SK-N-MC (cell line): ENCODE measurements around the gene SAMD15.
"Not testable (repeated sequence)": the region's sequence is repeated elsewhere in the genome, so short reads cannot be mapped to it uniquely, and the experiment has no call there.

Source experiments
- DNase-seq: peaks from one replicate; pipeline ENCODE4 v3.0.0-alpha.2; 2011; ENCODE audit warnings: low read depth, low spot score
- H3K27ac ChIP-seq: fragments of 200-600 bp; sonication (generic); 2 replicates; pipeline ENCODE4 v1.5.1; 2016; ENCODE audit warnings: mixed run types
- H3K36me3 ChIP-seq: fragments of 200-600 bp; sonication (generic); 2 replicates; pipeline ENCODE4 v1.6.1; 2017; ENCODE audit warnings: antibody characterized with exemption, low read length, mixed read lengths; ENCODE audit not compliant: insufficient read depth
- H3K4me3 ChIP-seq: fragments of 200-600 bp; sonication (generic); 2 replicates; pipeline ENCODE4 v1.5.1; 2016
- H3K9ac ChIP-seq: fragments of 200-600 bp; sonication (generic); 2 replicates; pipeline ENCODE4 v1.8.0; 2017; ENCODE audit warnings: mixed run types, mixed read lengths; ENCODE audit not compliant: insufficient read length
- H3K9me3 ChIP-seq: fragments of 200-600 bp; sonication (generic); 2 replicates; pipeline ENCODE4 v1.6.1; 2017; ENCODE audit warnings: low read depth, mild to moderate bottlenecking, antibody characterized with exemption, low read length, moderate library complexity, mixed read lengths
- EZH2 ChIP-seq: fragments of 200-600 bp; sonication (generic); IDR thresholded peaks from one replicate; pipeline ENCODE4 v1.6.1; 2017; ENCODE audit warnings: antibody characterized with exemption
- FOXP2 ChIP-seq: optimal IDR thresholded peaks from 2 replicates; pipeline ENCODE3; 2011; ENCODE audit warnings: mild to moderate bottlenecking, moderate library complexity; ENCODE audit not compliant: insufficient read depth; ENCODE audit errors: extremely low read length, control extremely low read depth
- POLR2AphosphoS5 ChIP-seq: IDR thresholded peaks from 2 replicates; pipeline ENCODE4 v1.6.1; 2012; ENCODE audit warnings: mild to moderate bottlenecking, low read depth, low read length, borderline replicate concordance

SAMD15 gene

DNA sequence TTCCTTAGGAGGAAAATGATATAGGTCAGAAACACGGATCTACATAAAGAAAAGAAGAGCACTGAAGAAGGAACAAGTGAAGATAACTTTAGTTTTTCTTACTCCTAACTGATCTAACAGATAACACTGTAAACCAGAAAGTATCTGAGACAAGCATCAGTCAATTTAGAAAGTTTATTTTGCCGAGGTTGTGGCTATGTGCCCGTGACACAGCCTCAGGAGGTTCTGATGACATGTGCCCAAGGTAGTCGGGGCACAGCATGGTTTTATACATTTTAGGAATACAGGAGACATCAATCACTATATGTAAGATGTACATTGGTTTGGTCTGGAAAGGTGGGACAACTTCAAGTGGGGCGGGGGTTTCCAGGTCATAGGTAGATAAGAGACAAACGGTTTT, 23.0 kb downstream of the SAMD15 start:
- Histone ChIP-seq H3K9ac (no peak overlapping the region), H3K27ac (no peak overlapping the region), H3K4me3 (no peak overlapping the region), H3K9me3 (no peaks in the 10 kb centered on the region), H3K36me3 (no peaks in the 10 kb centered on the region)
- TF ChIP-seq EZH2 = no peak
- no peak for TF ChIP-seq FOXP2
- TF ChIP-seq POLR2AphosphoS5 = no peak
- DNase-seq = no peak

DNA sequence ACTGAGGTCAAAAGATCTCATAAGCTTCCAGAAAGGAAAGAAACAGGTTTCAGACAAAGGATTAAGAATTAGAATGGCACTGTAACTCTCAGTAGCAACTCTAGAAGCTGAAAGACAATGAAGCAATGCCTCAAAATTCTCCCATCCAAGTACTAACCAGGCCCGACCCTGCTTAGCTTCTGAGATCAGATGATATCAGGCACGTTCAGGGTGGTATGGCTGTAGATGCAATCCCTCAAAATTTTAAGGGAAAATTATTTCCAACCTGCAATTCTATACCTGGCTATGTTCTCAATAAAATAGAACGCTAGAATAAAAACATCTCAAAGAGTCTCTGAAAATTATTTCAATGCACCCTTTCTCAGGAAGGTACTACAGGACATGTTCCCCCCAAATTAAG, 26.6 kb downstream of the SAMD15 start:
- Histone ChIP-seq H3K27ac (no peak overlapping the region), H3K9ac (no peak overlapping the region), H3K9me3 (no peaks in the 10 kb centered on the region), H3K36me3 (no peaks in the 10 kb centered on the region), H3K4me3 (no peak overlapping the region)
- TF ChIP-seq POLR2AphosphoS5 (no peak), EZH2 (no peak), FOXP2 (no peak)
- DNase-seq = no peak

DNA sequence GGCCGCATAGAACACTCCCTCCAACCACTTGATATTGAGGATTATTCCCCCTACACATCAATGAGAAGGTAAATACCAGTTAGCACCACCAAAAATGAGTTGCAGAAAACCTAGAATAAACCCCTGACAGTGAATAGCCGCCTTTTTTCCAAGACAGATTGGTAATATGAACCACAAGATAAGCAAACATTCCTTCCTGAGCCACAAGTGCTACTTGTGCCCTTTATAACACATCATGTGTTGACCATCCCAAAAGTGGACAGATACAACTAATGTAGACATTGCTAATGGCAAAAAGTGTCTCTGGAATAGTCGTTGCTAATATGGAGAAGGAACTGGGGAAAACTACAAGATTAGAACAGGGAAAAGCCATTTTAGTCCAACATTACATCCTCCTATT, 28.9 kb downstream of the SAMD15 start:
- Histone ChIP-seq H3K4me3 (no peak overlapping the region), H3K36me3 (no peaks in the 10 kb centered on the region), H3K9ac (no peak overlapping the region), H3K9me3 (no peaks in the 10 kb centered on the region), H3K27ac (no peak overlapping the region)
- no peak for TF ChIP-seq EZH2
- no peak for TF ChIP-seq POLR2AphosphoS5
- TF ChIP-seq FOXP2 = no peak
- no peak for DNase-seq

DNA sequence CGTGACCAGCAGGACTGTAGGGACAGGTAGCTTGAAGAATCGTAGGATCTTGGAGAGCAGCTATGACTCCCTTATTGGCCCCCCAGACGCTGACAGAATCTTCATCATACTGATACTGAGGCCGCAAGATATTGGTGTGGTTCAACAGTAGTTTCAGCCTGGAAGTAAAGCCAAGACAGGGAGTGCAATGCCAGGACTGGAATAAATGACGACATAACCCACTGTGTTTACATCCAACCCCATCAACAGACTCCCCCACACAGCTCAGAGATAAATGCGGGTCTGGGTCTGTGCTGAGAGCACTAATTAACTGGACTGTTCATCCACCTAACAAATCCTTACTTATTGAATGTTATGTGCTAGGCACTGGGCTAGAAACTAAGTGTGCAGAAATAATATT, 29.5 kb downstream of the SAMD15 start:
- H3K4me3 ChIP-seq = no peak overlapping the region
- no peaks in the 10 kb centered on the region for H3K9me3 ChIP-seq
- DNase-seq = no peak
- TF ChIP-seq POLR2AphosphoS5 (no peak), FOXP2 (no peak), EZH2 (no peak)
- H3K9ac ChIP-seq = no peak overlapping the region
- H3K27ac ChIP-seq = no peak overlapping the region
- H3K36me3 ChIP-seq = no peaks in the 10 kb centered on the region

DNA sequence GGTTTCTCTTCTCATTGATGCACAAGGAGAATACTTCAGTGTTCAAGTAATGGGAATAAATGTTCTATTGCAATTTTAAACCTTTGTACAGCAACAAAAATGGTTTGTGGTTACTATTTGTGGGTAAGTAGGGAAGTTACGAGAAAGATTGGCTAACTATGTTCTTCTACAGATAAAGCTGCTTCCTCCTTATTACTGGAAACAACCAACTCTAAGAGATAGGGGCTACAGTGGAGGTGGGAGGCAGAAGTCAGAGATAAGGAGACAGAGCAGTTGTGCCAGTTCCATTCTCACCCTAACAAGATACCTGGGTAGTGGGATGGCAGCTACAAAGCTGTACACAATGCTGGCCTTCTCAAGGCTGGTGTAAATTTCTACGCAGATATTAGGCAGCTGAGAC, 30.0 kb downstream of the SAMD15 start:
- Histone ChIP-seq H3K36me3 (no peaks in the 10 kb centered on the region), H3K9ac (no peak overlapping the region), H3K27ac (no peak overlapping the region)

DNA sequence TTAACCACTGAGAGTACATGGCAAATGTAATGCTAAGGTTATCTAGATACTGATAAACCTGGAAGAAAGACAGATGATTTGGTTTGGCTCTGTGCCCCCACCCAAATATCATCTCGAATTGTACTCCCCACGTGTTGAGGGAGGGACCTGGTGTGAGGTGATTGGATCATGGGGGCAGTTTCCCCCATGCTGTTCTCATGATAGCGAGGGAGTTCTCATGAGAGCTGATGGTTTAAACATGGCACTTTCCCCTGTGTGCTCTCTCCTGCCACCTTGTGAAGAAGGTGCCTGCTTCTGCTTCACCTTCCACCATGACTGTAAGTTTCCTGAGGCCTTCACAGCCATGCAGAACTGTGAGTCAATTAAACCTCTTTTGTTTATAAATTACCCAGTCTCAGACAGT, 32.0 kb downstream of the SAMD15 start:
- no peak for DNase-seq
- Histone ChIP-seq H3K9ac (no peak overlapping the region), H3K36me3 (no peaks in the 10 kb centered on the region), H3K27ac (no peak overlapping the region), H3K9me3 (no peaks in the 10 kb centered on the region), H3K4me3 (no peak overlapping the region)
- TF ChIP-seq POLR2AphosphoS5 = no peak
- no peak for TF ChIP-seq FOXP2
- no peak for TF ChIP-seq EZH2

More for the DNA sequence above, 30.0 kb downstream of the SAMD15 start:
- TF ChIP-seq POLR2AphosphoS5 (no peak), FOXP2 (no peak), EZH2 (no peak)
- no peak overlapping the region for H3K4me3 ChIP-seq
- H3K9me3 ChIP-seq = no peaks in the 10 kb centered on the region
- DNase-seq = no peak

DNA sequence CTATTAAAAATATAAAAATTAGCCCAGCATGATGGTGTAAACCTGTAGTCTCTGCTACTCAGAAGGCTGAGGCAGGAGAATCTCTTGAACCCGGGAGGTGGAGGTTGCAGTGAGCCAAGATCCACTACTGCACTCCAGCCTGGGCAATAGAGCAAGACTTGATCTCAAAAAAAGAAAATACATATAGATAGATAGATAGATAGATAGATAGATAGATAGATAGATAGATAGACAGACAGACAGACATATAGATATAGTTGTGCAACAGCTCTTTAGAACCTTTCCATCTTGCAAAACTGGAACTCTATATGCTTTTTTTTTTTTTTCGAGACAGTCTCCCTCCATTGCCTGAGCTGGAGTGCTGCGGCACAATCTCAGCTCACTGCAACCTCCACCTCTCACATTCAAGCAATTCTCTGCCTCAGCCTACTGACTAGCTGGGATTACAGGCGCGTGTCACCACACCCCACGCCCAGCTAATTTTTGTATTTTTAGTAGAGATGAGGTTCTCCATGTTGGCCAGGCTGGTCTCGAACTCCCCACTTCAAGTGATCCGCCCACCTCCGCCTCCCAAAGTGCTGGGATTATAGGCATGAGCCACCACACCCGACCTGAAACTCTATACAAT, 38.3 kb downstream of the SAMD15 start:
- H3K9me3 ChIP-seq, H3K9ac ChIP-seq, H3K4me3 ChIP-seq, H3K27ac ChIP-seq, H3K36me3 ChIP-seq, DNase-seq: not testable (repeated sequence)

DNA sequence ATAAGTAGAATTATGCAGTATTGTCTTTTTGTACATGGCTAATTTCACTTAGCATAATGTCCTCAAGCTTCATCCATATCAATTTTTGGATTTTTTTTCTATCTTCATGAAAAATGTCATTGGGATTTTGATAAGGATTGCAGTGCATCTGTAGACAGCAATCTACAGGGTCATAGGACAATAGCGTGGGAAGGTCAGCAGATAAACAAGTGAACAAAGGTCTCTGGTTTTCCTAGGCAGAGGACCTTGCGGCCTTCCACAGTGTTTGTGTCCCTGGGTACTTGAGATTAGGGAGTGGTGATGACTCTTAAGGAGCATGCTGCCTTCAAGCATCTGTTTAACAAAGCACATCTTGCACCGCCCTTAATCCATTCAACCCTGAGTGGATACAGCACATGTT, 38.9 kb downstream of the SAMD15 start:
- not testable (repeated sequence) for H3K4me3 ChIP-seq, H3K9me3 ChIP-seq, H3K27ac ChIP-seq, H3K9ac ChIP-seq, DNase-seq, H3K36me3 ChIP-seq

DNA sequence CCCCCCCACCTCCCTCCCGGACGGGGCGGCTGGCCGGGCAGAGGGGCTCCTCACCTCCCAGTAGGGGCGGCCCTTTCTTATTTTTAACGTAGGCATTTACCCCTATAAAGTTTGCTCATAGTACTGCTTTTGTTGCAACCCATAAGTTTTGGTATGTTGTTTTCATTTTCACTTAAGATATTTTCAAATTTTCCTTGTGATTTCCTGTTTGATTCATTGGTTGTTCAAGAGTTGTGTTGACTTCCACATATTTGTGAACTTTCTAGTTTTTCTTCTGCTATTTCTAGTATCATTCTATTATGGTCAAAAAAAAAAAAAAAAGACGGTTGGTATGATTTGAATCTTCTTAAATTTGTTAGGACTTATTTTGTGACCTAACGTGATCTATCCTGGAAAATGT, 39.7 kb downstream of the SAMD15 start:
- Histone ChIP-seq H3K9me3 (no peaks in the 10 kb centered on the region), H3K9ac (no peak overlapping the region), H3K4me3 (no peak overlapping the region), H3K27ac (no peak overlapping the region), H3K36me3 (no peaks in the 10 kb centered on the region)
- TF ChIP-seq FOXP2 = no peak
- no peak for TF ChIP-seq POLR2AphosphoS5
- TF ChIP-seq EZH2 = no peak
- no peak for DNase-seq

DNA sequence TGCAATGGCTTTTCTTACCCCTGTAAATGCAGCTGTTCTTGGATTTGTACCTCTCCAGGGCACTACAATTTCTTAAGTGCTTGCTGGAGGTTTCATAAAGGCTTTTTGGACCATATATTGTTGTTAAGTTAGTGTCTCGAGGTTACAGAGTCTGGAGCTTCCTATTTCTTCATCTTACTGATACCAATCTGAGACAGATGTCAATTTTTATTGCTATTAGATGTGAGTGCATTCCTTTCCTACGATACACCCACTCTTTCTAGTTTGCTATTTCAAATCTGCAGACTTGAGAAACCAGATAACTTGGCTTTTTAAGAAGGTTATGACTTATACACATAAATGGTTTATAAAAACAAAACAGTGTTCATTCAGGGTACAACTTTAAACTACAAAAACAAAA, 44.0 kb downstream of the SAMD15 start:
- TF ChIP-seq EZH2 (no peak), POLR2AphosphoS5 (no peak), FOXP2 (no peak)
- Histone ChIP-seq H3K9ac (no peak overlapping the region), H3K36me3 (no peaks in the 10 kb centered on the region; the same call in 1 of the 2 replicates), H3K4me3 (no peak overlapping the region), H3K27ac (no peak overlapping the region), H3K9me3 (no peaks in the 10 kb centered on the region)
- no peak for DNase-seq
